NCI-H226 (cell line): ENCODE results near the gene ZNF324B.
"Not testable (repeated sequence)": the region's sequence is repeated elsewhere in the genome, so short reads cannot be mapped to it uniquely, and the experiment has no call there.

Source experiments
- DNase-seq: peaks from one replicate; pipeline ENCODE4 v3.0.0-alpha.2; 2015

Gene ZNF324B

GRCh38 chr19:58480831-58481230, 29.4 kb downstream of the ZNF324B start:
- no peak for DNase-seq

GRCh38 chr19:58482372-58482771, 30.9 kb downstream of the ZNF324B start:
- DNase-seq, result no peak

GRCh38 chr19:58483776-58484175, 32.4 kb downstream of the ZNF324B start:
- no peak for DNase-seq

- DNase-seq, result not testable (repeated sequence)
These were observed 32.9 kb downstream of the ZNF324B start for GRCh38 chr19:58484349-58484748.

- DNase-seq, result no peak
These were observed 40.0 kb downstream of the ZNF324B start for GRCh38 chr19:58491393-58491792.

GRCh38 chr19:58492265-58492664, 40.8 kb downstream of the ZNF324B start:
- no peak for DNase-seq

GRCh38 chr19:58497634-58498170, 46.3 kb downstream of the ZNF324B start:
- no peak for DNase-seq

GRCh38 chr19:58498316-58499020, 47.0 kb downstream of the ZNF324B start:
- DNase-seq, result no peak

- peak; percentile 98 for DNase-seq
These were observed 47.9 kb downstream of the ZNF324B start for GRCh38 chr19:58499021-58499927.

GRCh38 chr19:58500242-58500641, 48.8 kb downstream of the ZNF324B start:
- DNase-seq, result no peak
